ENCODE measurements around the gene TENT5C. TPM values are rescaled to one million over a fixed set of nuclear protein-coding genes. Genes with fewer than 3 reads are reported as not detected.

TENT5C gene
- total and polyA plus RNA-seq, 9 of the 15 experiments (the other 6 are each of a cell fraction or from before 2014, with no cell fraction given): 1.8 to 7.7 (median 4.0) TPM

DNA sequence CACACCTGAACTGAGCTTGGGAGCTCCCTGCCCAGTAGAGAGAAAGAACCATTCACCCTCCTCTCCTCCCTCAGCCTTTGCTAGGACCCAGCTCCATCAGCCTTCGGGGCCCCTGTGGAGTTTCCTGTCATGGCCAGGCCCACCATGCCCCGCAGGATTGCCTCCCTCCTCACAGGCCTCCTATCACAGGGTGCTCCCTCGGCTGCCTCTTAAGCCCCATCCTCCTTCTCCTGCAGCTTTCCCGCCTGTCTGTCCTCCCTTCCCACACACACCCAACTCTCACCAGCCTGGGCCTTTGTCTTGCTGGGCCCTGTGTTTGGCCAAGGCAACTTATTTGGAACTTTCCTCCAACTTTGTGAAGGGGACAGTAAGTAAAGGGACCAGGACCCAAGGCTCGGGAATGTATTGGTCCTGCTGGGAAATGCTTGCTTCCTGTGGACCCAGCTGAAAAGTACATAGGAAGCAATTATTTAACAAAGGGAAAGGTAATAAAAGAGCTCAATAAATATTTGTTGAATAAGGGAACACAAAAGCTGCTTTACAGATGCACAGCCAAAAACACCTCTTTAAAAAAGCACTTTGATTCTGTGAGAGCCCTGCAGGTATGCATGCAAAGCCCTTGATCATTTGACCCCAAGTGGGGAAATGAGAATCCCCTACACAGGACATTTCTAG is 31.6 kb upstream of the TENT5C start (continued):
- TF ChIP-seq, protein P1, sequence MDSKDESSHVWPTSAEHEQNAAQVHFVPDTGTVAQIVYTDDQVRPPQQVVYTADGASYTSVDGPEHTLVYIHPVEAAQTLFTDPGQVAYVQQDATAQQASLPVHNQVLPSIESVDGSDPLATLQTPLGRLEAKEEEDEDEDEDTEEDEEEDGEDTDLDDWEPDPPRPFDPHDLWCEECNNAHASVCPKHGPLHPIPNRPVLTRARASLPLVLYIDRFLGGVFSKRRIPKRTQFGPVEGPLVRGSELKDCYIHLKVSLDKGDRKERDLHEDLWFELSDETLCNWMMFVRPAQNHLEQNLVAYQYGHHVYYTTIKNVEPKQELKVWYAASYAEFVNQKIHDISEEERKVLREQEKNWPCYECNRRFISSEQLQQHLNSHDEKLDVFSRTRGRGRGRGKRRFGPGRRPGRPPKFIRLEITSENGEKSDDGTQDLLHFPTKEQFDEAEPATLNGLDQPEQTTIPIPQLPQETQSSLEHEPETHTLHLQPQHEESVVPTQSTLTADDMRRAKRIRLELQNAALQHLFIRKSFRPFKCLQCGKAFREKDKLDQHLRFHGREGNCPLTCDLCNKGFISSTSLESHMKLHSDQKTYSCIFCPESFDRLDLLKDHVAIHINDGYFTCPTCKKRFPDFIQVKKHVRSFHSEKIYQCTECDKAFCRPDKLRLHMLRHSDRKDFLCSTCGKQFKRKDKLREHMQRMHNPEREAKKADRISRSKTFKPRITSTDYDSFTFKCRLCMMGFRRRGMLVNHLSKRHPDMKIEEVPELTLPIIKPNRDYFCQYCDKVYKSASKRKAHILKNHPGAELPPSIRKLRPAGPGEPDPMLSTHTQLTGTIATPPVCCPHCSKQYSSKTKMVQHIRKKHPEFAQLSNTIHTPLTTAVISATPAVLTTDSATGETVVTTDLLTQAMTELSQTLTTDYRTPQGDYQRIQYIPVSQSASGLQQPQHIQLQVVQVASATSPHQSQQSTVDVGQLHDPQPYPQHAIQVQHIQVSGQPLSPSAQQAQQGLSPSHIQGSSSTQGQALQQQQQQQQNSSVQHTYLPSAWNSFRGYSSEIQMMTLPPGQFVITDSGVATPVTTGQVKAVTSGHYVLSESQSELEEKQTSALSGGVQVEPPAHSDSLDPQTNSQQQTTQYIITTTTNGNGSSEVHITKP (IDR thresholded peaks at IDR 0.05; ENCODE audit: partially characterized antibody): no peak
- no peak for TF ChIP-seq SMARCA4 (IDR thresholded peaks at IDR 0.05)

DNA sequence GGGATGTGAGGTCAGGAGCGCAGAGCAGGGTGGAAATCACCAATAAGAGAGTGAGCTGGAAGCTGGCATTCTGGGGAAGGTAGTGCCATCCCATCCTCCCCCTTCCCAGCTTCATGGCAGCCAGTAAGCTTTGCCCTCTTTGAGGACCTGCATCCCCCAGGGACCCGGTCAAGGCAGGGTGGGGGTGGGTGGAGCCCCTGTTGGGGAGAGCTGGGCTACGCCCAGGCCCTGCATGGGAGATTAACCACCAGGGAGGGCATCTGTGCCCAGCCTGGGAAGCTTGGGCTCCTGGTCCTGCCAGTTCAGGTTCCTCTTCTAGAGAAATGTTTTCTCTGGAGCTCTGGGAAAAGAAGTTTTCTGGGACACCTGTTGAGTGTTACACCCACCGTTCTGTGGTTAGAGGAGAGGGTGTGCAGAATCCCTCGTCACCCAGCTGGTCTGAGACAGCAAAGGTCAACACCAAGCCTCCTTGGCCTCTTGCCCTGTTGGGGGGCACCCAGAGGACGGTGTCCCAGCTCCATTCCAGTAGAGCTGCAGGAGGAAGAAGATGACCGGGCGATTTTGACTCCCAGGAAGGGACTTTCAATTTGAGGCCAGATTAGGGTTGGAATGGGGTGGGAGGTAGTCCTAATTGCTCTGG is 30.1 kb upstream of the TENT5C start:
- FAIRE-seq: no peak
- Histone ChIP-seq H3K36me3 (ENCODE audit: control insufficient read depth, insufficient read depth, low read length) (no peaks in the 10 kb centered on the region), H3K4me2 (ENCODE audit: insufficient read depth, low read length) (no peak overlapping the region), H3K79me2 (ENCODE audit: control insufficient read depth, insufficient read depth, low read length) (no peaks in the 10 kb centered on the region), H3K27me3 (ENCODE audit: control insufficient read depth in 2 of 2, insufficient read depth in 2 of 2, low read length in 2 of 2) (no peaks in the 10 kb centered on the region), H3K4me1 (replicated peaks in 1 of 2; ENCODE audit: control insufficient read depth in 2 of 2, insufficient read depth in 2 of 2, low read length in 2 of 2) (peaks cover 5 to 8% of the 10 kb centered on the region in 2 experiments; a peak in 3 of 5 replicates), H3K27ac (ENCODE audit: extremely low read depth, low read depth, low read length) (no peak overlapping the region), H3K4me3 (no peak overlapping the region), H2AFZ (ENCODE audit: low read depth, low read length) (no peak overlapping the region; the same call in 1 of the 2 replicates), H3K9ac (ENCODE audit: insufficient read depth in 1 of 2, low read depth in 2 of 2, low read length in 2 of 2) (no peak overlapping the region), H3K9me3 (replicated peaks; ENCODE audit: control insufficient read depth, insufficient read depth, low read depth, low read length) (no peaks in the 10 kb centered on the region), H4K20me1 (replicated peaks; ENCODE audit: control insufficient read depth, insufficient read depth, low read length) (no peaks in the 10 kb centered on the region), H3K9me1 (ENCODE audit: control insufficient read depth, insufficient read depth, low read length) (no peaks in the 10 kb centered on the region)
- ChIA-PET CTCF (ENCODE audit: low intra/inter-chr PET ratio) (no interaction called here), POLR2A (interaction anchor here (1.1 to 2.0 kb wide), 3 partner anchors 10 to 30 kb away, joined by 3 to 6 read pairs (median 6); partner anchors contain the start of gene TENT5C)
- intact Hi-C loops (cut with micrococcal nuclease): no loop called here
- TF ChIP-seq, protein P2, sequence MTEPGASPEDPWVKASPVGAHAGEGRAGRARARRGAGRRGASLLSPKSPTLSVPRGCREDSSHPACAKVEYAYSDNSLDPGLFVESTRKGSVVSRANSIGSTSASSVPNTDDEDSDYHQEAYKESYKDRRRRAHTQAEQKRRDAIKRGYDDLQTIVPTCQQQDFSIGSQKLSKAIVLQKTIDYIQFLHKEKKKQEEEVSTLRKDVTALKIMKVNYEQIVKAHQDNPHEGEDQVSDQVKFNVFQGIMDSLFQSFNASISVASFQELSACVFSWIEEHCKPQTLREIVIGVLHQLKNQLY (CRISPR knock-in tag; conservative IDR thresholded peaks at IDR 0.05): no peak
- TF ChIP-seq YBX1 (IDR thresholded peaks at IDR 0.05) (no peak), GABPA (tag; conservative IDR thresholded peaks at IDR 0.05; ENCODE audit: low read depth) (no peak), ZFP30 (CRISPR knock-in tag; IDR thresholded peaks at IDR 0.05; ENCODE audit: borderline replicate concordance) (no peak), RBM39 (optimal IDR thresholded peaks at IDR 0.05; ENCODE audit: low read depth, low read length) (no peak), GATAD2B (IDR thresholded peaks at IDR 0.05; ENCODE audit: borderline replicate concordance) (no peak), RFX7 (CRISPR knock-in tag; IDR thresholded peaks at IDR 0.05) (no peak), SMARCE1 (IDR thresholded peaks at IDR 0.05) (no peak), XRCC5 (IDR thresholded peaks at IDR 0.05; ENCODE audit: low read depth, low read length) (no peak), HDAC3 (IDR thresholded peaks at IDR 0.05; ENCODE audit: borderline replicate concordance, partially characterized antibody) (no peak)
- TF ChIP-seq, protein P3, sequence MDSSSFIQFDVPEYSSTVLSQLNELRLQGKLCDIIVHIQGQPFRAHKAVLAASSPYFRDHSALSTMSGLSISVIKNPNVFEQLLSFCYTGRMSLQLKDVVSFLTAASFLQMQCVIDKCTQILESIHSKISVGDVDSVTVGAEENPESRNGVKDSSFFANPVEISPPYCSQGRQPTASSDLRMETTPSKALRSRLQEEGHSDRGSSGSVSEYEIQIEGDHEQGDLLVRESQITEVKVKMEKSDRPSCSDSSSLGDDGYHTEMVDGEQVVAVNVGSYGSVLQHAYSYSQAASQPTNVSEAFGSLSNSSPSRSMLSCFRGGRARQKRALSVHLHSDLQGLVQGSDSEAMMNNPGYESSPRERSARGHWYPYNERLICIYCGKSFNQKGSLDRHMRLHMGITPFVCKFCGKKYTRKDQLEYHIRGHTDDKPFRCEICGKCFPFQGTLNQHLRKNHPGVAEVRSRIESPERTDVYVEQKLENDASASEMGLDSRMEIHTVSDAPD (CRISPR knock-in tag; IDR thresholded peaks at IDR 0.05): no peak
- no TSS peak for BruUV-seq (replicated peaks)
- ATAC-seq: no peak
- DNase-seq (ENCODE audit: extremely low read depth in 1 of 4, low spot score in 3 of 4): no peak
- 35% methylated on average over 8 of the region's 8 CpGs for WGBS (ENCODE audit: insufficient coverage, low coverage, missing lambda C conversion rate)
- in situ Hi-C loops (cut with MboI): no loop called here

All from K562 (cell line).